Measurements from ENCODE around the gene LILRA1.

- TF ChIP-seq BACH1 (IDR thresholded peaks at IDR 0.05; ENCODE audit: borderline replicate concordance), result no peak
- TF ChIP-seq CBX5 (IDR thresholded peaks at IDR 0.05; ENCODE audit: low read depth), result no peak
- no peak for TF ChIP-seq TARDBP (IDR thresholded peaks at IDR 0.05; ENCODE audit: borderline replicate concordance)
- TF ChIP-seq CREB1 (IDR thresholded peaks at IDR 0.05; ENCODE audit: low read depth), result no peak
- TF ChIP-seq ASH2L (IDR thresholded peaks at IDR 0.05; ENCODE audit: borderline replicate concordance, low read depth), result no peak
Observed at GRCh38 chr19:54586397-54586796, 7.0 kb upstream of the LILRA1 start.

All from GM12878 (cell line).